Measurements from ENCODE around the gene ROBO3.

- TF ChIP-seq E2F6 (IDR thresholded peaks at IDR 0.05): no peak
- TF ChIP-seq CTCF (IDR thresholded peaks at IDR 0.05; ENCODE audit: control extremely low read depth in 1 of 3, insufficient read depth in 1 of 3, low read depth in 1 of 3, low read length in 3 of 3): no peak
- no peak for TF ChIP-seq TEAD4 (IDR thresholded peaks at IDR 0.05; ENCODE audit: low read depth, low read length)
- no peak for TF ChIP-seq SIN3A (conservative IDR thresholded peaks at IDR 0.05 in 1 of 2, IDR thresholded peaks at IDR 0.05 in 1 of 2; ENCODE audit: low read depth in 1 of 2, low read length in 2 of 2)
- no peak for TF ChIP-seq POLR2A (IDR thresholded peaks at IDR 0.05; ENCODE audit: control extremely low read depth in 1 of 2, low read depth in 2 of 2, low read length in 2 of 2)
- no peak for TF ChIP-seq EGR1 (IDR thresholded peaks at IDR 0.05; ENCODE audit: borderline replicate concordance, low read depth, low read length)
- TF ChIP-seq SP4 (IDR thresholded peaks at IDR 0.05; ENCODE audit: low read length): no peak
- no peak for TF ChIP-seq POLR2AphosphoS5 (IDR thresholded peaks at IDR 0.05; ENCODE audit: low read depth, low read length)
- TF ChIP-seq RAD21 (IDR thresholded peaks at IDR 0.05 in 1 of 2, conservative IDR thresholded peaks at IDR 0.05 in 1 of 2; ENCODE audit: low read depth in 2 of 2, low read length in 2 of 2): no peak
- no peak for TF ChIP-seq RXRA (IDR thresholded peaks at IDR 0.05; ENCODE audit: insufficient read depth, low read depth, low read length)
Measured at GRCh38 chr11:124869856-124870387, 4.7 kb downstream of the ROBO3 start.

Measured in H1 (cell line).